AG09319 (cell line): ENCODE measurements around the gene TRDMT1.

Experiments
- DNase-seq: peaks from one replicate; pipeline ENCODE4 v3.0.0-alpha.2; 2010; ENCODE audit warnings: low read depth; ENCODE audit errors: extremely low read depth
- CTCF ChIP-seq: IDR thresholded peaks from 2 replicates; pipeline ENCODE4 v1.5.1; 2011; ENCODE audit warnings: low read depth, mild to moderate bottlenecking, inconsistent platforms, low read length, moderate library complexity

The TRDMT1 gene

GRCh38 chr10:17176091-17176490 lies 25.4 kb downstream of the TRDMT1 start:
- no peak for TF ChIP-seq CTCF
- no peak for DNase-seq

- no peak for TF ChIP-seq CTCF
- DNase-seq: no peak
These were observed 25.9 kb downstream of the TRDMT1 start for GRCh38 chr10:17175551-17175950.

DNA sequence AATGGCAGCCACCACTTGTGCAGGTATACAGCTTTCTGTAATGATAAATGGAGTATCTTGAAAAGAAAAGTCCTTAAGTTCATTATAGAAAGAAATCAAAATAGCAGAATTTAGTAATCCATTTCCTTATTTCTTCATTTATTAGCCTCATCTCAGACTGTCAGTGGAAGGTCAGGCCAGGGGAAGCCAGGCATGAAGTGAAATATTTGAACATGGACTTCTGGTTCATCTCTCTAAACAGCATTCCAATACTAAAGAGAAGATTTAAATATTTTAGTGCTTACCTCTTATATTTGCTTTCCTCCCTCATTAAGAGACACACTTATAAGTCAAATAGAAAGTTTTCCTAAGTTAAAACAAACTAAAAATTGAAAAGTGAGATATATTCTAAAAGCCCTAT lies 26.8 kb downstream of the TRDMT1 start:
- TF ChIP-seq CTCF: no peak
- DNase-seq: no peak

- TF ChIP-seq CTCF: no peak
- no peak for DNase-seq
These were observed 30.3 kb downstream of the TRDMT1 start for GRCh38 chr10:17171141-17171641.

DNA sequence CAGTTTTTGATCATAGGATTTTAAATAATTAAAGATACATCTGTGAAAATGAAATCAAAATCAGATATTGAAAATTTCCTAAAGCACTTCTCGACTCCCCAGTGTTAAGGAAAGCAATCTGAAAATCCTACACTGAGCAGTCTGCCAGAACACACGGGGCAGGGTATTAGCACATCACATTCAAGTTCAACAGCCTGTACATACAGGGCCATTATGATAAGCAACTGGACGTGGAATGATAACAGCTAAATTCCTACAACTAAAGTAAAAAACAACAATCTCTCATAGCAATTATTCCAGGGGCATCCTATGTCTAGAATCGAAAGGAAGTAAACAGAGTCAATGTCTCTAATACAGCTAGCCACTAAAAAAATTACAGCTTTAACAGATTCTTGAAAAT lies 31.7 kb downstream of the TRDMT1 start:
- TF ChIP-seq CTCF: no peak
- DNase-seq: no peak

DNA sequence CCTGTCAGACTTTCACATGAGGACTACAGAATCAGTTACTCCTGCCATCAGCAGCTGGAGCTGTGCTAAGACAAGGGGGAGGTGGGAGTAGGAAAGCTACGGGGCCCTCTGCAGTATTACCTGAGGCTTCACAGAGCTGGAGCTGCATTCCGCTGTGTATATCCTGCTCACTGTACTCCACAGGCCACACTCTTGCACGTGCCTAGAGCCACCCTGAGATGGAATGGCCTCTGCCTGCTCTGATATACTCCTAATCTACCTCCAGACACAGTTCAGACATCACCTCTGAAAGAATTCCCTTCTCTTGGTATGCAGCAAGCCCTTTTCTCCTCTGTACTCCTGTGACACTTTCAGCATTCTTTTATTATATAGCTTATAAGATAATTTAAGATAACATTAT lies 34.8 kb downstream of the TRDMT1 start:
- DNase-seq: no peak
- TF ChIP-seq CTCF: no peak

GRCh38 chr10:17162828-17163227 lies 38.6 kb downstream of the TRDMT1 start:
- DNase-seq: no peak
- TF ChIP-seq CTCF: no peak
